Stimulated activated CD4-positive, alpha-beta T cell treated with anti-CD3 and anti-CD28 coated beads, Interleukin-15, amount 100 ng/mL, for 24 hours (primary cell): ENCODE measurements around the gene ACACB.

Source experiments
- DNase-seq: peaks from one replicate; pipeline ENCODE4 v3.0.0-alpha.2; 2020

ACACB gene

DNA sequence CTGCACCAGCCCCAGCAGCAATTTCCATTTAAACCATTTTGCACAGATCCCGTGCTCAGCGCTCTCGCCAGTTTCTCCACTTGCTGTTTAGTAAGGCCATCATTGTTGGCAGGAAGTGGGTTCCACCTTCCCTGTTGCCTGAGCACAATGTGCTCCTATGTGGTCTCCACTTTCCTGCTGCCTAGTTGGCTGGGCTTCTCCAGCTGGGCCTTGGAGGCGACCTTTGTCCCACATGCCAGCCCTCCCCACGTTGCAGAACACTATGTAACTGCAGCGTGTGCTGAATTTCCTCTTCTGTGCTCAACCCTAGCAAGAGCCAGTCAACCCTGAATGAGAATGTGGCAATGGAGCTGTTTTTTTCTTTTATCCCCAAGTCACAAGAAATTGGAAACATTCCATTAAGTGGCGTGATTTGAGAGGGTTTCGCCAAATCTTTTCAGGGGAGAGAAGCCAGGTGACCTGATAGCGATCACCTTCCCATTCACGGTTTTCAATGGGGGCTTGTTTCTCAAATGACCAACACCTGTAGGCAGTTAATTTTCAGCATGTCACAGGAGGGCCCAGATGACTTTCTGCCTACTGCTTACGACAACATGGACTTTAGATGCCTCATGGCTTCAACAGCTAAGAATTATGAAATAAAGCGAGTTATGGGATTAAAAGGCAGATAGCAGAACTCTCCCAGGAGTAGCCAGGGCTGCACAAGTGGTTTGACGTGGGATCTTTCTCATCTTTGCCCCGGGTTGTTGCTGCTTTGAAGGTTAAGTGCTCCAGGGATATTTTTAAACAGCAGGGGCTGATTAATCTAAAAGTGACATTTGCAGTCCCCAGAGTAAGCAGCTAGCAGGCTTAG lies at the start of gene ACACB:
TSS of gene ACACB (plus strand) at position 830 of the 853 bp plus-strand sequence. CDS start 22,819 bp downstream, outside the sequence.
- DNase-seq = no peak

DNA sequence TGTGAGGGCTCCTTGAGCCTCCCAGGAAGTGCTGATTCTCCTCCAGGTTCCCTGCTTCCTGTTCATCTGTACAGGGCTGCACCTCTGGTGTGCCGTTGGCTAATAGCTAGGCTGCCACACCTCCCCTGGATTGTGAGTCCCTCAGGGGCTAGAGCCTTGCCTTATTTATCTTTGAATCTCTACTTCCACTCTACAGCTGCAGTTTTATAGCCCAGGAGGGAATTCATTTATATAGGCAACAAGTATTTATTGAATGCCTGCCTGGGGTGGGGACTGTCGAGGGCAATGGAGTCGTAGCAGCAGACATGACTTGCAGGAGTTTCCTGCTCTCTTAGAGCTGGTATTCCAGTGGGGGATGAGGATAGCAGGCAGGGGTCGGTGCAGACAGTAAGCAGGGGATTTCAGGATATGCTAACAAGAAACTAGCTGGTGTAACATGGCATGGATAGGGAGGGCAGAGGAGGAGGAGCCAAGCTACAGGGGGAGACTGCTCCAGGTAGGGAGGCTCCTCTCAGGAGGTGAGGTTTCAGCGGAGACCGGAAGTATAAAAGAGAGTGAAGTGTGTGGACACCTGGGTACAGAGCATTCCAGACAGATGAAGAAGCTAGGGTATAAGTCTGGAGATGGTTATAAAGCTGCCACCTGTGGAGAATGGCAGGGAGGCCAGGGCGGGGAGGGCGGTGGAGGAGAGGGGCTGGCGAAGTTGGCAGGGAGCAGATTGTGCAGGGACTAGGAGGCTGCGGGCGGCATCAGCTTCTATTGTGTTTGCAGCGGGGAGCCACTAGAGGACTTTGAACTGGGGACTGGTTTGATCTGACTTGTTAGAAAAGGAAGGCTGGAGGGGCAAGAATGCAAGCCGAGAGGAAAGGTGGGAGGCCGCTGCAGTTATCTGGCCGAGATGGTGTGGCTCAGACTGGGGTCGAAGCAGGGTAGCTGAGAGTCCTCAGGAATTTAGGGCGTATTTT lies 46.8 kb upstream of the ACACB start:
- no peak for DNase-seq

DNA sequence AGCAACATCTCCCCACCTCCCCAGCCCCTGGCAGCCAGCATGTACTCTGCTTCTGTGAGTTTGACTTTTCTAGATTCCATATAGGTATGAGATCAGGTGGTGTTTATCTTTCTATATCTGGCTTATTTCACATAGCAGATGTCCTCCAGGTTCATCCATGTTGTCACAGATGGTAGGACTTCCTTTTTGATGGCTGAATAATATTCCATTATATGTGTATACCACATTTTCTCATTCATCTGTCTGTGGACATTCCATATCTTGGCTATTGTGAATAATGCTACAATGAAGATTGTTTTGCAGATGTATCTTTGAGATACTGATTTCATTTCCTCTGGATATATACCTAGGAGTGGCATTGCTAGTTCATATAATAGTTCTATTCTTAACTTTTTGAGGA lies 41.5 kb upstream of the ACACB start:
- DNase-seq = no peak

GRCh38 chr12:109082751-109083150 lies 33.6 kb upstream of the ACACB start:
- DNase-seq = no peak

DNA sequence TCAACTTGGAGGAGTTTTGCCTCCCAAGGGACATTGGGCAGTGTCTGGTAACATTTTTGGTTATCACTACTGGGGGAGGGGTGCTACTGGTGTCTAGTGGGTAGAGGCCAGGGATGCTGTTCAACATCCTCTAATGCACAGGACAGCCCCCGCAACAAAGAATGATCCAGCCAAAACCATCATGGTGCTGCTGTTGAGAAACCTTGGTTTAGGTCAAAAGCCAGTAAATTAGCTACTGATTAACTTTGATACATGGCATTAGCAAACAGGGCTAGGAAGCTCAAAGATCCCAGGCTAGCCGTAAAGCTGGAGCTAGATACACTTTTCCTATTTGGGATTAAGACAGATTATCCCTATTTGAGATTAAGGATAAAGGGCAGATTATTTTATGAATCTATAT lies 32.0 kb upstream of the ACACB start:
- no peak for DNase-seq

DNA sequence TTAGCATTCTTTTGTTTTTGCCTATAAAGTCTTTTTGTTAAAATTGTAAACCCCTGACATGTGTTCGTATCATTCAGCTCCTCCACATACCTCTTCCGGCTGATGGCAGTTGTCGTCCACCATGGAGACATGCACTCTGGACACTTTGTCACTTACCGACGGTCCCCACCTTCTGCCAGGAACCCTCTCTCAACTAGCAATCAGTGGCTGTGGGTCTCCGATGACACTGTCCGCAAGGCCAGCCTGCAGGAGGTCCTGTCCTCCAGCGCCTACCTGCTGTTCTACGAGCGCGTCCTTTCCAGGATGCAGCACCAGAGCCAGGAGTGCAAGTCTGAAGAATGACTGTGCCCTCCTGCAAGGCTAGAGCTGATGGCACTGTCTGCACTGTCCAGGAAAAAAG lies 30.8 kb upstream of the ACACB start:
- DNase-seq = no peak

- DNase-seq = no peak
These were observed 29.1 kb upstream of the ACACB start for GRCh38 chr12:109087250-109087649.

DNA sequence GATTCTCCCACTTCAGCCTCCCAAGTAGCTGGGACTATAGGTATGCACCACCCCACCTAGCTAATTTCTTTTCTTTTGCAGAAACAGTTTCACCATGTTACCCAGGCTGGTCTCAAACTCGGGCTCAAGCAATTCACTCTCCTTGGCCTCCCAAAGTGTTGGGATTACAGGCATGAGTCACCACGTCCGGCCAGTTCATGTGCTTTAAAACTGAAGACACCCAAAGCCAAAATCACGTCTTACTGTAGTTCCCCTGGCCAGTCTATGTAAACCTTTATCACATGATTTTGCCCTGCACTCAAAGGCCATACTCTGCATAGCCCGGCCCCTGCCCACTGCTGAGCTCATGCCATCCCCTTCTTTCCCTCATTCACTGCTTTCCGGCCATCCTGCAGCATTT lies 27.6 kb upstream of the ACACB start:
- no peak for DNase-seq

DNA sequence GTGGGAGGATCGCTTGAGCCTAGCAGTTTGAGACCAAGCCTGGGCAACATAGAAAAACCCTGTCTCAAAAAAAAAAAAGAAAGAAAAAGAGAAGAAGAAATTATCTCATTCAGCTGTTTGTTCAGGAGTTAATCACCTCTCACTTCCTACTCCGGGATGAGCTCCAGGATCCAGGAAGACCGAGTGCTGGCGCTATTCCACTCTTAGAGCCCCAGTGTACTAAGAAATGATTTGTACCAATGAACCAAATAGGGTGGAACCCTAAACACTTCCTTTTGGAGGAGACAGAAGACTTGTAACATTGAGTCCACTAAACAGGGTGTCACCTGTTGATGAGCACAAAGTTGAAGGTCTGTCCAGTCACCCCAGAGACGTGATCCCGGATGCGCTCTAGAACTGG lies 26.7 kb upstream of the ACACB start:
- no peak for DNase-seq

DNA sequence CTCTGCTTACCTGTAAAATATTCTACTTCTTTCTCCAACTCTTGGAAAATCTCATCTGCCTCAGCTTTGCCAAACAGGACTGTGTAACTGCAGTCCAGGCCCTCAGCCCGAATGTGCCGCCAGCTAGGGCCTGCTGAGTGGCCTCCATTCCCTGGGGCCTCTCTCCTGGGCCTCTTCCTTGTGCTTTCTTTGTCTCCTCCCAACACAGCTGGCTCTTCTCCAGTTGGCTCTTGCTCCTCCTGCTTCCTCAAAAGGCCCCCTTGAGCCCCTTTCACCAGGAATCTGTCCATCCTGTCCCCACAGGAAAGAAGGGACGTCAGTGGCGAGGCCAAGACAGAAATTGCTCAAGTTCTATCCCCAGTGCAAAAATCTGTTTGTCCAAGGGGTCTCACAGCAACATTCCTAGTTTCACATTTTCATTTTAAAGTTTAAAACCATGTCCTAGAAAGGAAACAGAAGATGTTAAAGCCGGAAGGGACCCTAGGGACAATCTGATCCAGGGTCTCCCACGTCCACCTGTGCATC lies 23.8 kb upstream of the ACACB start:
- peak; percentile 15 for DNase-seq

GRCh38 chr12:109093022-109093918 lies 23.1 kb upstream of the ACACB start, which contains the start of gene ALKBH2:
ALKBH2 (minus strand) TSS chr12:109093472; CDS start chr12:109092786, 686 bp downstream.
- DNase-seq = peak; percentile 96

GRCh38 chr12:109097140-109097434 lies 19.3 kb upstream of the ACACB start:
- no peak for DNase-seq

- DNase-seq = peak; percentile 98
These were observed 18.8 kb upstream of the ACACB start, which contains the start of gene UNG for GRCh38 chr12:109097435-109098182. UNG (plus strand) TSS chr12:109097597; CDS start chr12:109097680, 83 bp downstream.

GRCh38 chr12:109098183-109098604 lies 18.2 kb upstream of the ACACB start:
- DNase-seq = no peak

GRCh38 chr12:109098651-109099050 lies 17.7 kb upstream of the ACACB start:
- no peak for DNase-seq

- DNase-seq = no peak
These were observed 16.9 kb upstream of the ACACB start for GRCh38 chr12:109099431-109100020.

GRCh38 chr12:109100741-109101140 lies 15.6 kb upstream of the ACACB start:
- no peak for DNase-seq

- no peak for DNase-seq
These were observed 13.9 kb upstream of the ACACB start for GRCh38 chr12:109102491-109102890.

DNA sequence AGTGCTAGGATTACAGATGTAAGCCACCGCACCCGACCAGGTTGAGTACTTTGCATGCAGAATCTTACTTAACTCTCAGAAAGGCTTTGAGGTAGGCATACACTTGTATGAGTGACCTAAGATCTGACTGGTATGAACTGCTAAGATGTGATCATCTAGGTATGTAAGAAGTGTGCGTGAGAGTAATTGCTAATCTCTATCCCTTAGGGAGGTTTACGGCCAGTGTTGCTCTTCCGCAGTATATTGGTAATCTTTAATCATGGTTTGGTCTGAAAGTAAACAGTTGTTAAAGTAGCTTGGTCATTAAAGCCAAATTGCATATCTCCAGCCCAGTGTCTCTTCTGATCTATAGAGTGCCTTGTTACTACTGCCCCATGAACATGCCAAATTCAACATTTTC lies 11.2 kb upstream of the ACACB start:
- no peak for DNase-seq

DNA sequence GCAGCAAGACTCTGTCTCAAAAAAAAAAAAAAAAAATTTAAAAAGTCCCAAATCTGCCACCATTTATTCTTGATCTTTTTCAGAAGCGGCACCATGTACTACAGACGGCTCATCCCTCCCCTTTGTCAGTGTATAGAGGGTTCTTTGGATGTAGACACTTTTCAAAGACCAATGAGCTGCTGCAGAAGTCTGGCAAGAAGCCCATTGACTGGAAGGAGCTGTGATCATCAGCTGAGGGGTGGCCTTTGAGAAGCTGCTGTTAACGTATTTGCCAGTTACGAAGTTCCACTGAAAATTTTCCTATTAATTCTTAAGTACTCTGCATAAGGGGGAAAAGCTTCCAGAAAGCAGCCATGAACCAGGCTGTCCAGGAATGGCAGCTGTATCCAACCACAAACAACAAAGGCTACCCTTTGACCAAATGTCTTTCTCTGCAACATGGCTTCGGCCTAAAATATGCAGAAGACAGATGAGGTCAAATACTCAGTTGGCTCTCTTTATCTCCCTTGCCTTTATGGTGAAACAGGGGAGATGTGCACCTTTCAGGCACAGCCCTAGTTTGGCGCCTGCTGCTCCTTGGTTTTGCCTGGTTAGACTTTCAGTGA lies 6.5 kb upstream of the ACACB start:
- no peak for DNase-seq
